ENCODE measurements around the gene SMG6.
"Not testable (repeated sequence)": the region's sequence is repeated elsewhere in the genome, so short reads cannot be mapped to it uniquely, and the experiment has no call there.

The SMG6 gene

DNA sequence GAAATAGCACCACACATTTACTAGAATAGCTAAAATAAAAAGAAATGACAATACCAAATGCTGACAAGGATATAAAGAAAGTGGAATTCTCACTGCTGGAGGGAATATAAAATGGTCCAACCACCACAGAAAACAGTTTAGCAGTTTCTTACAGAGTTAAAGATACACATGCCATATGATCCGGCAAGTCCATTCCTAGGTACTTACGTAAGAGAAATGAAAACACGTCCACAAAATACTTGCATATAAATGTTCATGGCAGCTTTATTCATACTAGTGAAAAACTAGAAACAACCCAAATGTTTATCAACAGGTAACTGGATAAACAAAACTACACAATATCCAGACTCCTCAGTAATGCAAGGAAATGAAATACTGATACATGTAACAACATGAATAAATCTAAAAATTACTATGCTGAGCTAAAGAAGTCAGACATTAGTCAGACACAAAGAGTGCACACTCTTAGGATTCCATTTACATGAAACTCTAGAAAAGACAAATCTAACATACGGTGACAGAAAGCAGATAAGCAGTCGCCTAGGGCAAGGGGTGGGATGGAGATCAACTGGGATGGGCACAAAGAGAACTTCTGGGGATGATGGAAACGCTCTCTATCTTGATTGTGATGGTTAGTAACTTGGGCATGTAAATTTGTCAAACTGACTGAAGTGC, 76.4 kb downstream of the SMG6 start:
- no peak for DNase-seq

DNA sequence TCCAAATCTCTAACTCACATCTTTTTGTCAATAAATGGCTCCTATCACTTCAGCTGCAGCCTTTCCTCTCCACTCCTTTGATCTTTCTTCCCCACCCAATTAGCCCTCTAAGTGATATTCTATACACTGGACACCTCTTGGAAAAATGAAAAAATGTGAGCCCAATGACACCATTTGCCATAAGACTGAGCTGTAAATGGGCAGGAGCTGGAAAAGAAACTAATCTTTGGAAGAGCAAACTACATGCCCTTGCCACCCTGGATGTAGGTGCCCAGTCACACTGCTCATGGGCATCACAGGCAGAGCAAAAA, 80.0 kb downstream of the SMG6 start:
- no peak for DNase-seq

DNA sequence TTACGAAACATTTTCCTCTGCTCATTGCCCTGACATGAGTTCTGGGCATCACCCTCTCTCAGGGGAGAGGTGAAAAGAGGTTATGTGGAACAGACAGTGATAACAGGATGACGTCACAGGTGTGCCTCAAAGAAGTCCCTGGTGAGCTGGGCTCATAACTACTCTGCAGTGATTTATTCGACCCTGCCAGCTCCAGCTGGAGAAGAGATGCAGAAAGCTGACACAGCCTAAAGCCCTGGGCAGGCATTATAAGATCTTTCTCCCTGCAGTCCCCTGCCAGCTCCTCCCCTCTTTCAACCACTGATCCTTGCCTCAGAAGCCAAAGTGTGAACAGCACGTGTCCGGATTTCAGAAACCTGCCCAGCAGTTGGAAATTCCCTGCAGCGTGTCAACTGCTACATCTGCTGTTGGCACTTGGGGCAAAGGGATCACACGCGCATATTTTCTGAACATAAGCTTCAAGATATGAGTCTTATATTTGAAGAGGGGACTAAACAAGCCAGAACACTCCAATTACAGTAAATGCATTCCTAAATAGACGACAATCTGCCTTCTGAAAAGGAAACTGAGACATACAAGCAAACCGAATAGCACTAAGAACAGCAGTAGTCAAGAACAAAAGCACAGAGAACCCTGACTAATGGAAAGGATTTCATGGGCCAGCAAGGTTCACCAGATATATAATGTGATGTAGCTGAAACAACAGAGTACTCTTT, 80.5 kb downstream of the SMG6 start:
- peak; percentile 54 for DNase-seq

DNA sequence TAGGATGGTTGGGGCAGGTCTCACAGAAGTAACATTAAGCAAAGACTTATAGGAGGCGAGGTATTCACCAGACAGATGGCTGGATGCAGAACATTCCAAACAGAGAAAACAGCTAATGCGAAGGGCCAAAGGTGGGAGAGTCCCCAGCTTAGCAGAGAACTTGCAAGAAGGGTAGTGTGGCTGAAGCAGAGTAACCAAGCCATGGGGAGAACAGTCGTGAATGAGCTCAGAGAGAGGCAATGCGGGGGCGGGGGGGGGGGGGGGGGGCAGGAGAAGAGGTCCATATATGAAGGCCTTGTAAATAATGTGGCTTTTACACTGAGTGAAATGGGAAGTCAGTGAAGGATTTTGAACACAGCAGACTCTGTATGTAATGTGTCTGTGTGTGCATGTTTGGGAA, 81.3 kb downstream of the SMG6 start:
- no peak for DNase-seq

DNA sequence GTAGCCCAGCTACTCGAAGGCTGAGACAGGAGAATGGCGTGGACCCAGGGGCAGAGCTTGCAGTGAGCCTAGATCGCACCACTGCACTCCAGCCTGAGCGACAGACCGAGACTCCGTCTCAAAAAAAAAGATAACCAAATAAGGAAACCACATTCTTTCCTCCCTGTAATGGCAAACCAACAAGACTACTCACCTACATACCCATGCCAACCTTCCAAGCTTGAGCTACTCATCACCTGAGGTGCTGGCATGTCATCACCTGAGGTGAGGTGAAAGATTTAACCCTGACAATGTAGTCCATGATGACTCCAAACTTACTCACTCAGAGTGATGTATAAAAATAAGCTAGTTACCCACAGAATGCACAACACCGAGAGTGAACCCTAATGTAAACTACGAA, 85.2 kb downstream of the SMG6 start:
- no peak for DNase-seq

GRCh38 chr17:2215616-2216364, 87.8 kb downstream of the SMG6 start:
- peak; percentile 58 for DNase-seq

- no peak for DNase-seq
Measured at GRCh38 chr17:2214929-2215615, 88.5 kb downstream of the SMG6 start.

GRCh38 chr17:2214047-2214928, 89.3 kb downstream of the SMG6 start:
- DNase-seq: no peak

DNA sequence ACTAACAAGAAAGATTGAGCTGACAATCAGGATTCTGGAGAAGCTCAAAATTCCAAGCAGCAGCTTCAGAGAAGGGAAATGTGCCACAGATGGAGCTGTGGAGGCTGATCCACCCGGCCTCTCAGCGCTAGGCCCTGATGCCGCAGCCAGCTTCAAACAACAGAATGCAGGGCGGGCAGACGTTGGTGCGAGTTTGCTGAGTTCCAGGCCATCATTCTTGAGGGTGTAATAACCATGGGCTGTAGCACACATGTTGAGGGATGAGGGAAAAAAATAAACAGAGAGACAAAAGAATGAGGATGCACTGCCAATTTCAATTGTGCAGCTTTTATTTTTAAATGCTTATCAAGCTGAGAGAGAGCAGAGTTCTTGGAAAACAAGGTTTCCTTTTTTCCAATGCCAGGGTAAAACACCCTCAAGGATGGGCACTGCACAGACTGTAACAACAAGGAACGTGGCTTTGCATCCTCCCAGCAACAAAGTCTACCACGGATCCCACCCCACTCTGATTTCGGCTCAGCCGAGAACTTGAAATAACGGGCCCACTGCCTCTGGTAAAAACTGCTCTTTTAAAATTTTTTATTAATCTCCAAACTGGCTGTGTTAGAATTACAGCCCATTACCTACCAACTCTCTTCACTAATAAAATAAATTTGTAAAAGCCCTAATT, 90.2 kb downstream of the SMG6 start:
- DNase-seq: no peak

DNA sequence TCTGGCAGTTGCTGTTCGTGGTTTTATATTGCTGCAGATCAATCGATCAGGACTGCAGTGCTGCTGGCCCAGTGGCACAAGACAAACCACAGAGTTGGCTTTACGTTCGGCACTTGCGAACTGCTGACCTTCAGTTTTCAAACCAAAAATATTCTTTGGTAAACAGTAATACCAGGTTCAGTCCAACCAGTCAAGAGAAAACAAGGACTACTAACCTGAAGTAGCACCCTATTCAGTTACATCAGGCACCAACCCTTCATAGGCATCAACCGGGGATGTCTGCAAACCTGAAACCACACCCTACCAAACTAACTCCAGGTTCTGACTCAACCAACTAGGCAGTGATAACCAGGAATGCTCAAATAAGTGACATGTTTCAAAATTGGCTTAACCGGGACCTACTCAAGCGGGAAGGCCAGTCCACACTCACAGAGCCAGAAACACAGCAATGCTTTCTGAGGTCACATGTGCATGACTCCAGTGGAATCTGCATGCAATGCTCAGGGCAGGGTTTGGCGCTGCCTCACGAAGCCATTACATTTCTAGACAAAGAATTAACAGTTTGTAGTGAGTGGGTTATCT, 91.1 kb downstream of the SMG6 start:
- no peak for DNase-seq

- no peak for DNase-seq
Measured at GRCh38 chr17:2211661-2212399, 91.8 kb downstream of the SMG6 start.

GRCh38 chr17:2210726-2211125, 92.9 kb downstream of the SMG6 start:
- DNase-seq: no peak

DNA sequence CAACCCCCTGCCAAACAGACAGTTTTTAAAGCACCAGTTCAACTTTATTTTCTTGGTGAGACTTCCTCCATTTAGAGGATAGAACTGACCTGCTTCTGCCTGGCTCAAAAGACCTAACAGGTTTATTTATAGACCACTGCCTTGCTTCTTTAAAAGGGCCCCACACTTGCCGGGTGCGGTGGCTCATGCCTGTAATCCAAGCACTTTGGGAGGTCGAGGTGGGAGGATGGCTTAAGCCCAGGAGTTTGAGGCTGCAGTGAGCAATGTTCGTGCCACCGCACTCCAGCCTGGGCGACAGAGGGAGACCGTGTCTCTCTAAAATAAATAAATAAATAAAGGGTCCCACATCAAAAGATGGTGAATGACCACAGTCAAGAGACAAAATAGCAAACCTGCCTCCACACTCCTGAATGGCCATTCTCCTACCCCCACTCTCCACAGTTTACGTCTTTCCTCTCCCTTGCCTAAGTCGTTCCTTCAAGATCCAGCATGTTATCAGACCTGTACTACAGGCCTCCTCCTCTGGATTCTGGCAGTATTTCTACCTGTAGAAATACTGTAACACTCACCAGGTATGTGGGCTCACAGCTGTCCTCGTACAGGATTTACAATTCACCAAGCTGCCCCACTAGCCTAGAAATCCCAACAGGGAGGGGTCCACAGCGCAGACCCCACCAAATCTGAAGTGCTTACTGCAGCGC, 95.6 kb downstream of the SMG6 start:
- no peak for DNase-seq

- no peak for DNase-seq
Measured at GRCh38 chr17:2204393-2204792, 99.2 kb downstream of the SMG6 start.

- DNase-seq: no peak
Measured at GRCh38 chr17:2203818-2204217, 99.8 kb downstream of the SMG6 start.

- DNase-seq: no peak
Measured at GRCh38 chr17:2202996-2203575, 100.5 kb downstream of the SMG6 start.

GRCh38 chr17:2202302-2202995, 101.1 kb downstream of the SMG6 start:
- DNase-seq: no peak

DNA sequence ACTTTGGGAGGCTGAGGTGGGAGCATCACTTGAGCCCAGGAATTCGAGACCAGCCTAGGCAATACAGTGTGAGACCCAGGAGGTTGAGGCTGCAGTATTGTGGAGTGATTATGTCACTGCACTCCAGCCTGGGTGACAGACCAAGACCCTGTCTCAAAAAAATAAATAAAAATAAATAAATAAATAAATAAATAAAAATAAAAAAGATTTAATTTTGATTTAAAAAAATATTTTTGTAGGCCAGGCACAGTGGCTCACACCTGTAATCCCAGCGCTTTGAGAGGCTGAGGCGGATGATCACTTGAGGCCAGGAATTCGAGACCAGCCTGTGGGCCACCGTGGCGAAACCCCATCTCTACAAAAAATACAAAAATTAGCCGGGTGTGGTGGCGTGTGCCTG, 104.2 kb downstream of the SMG6 start:
- not testable (repeated sequence) for DNase-seq

GRCh38 chr17:2198927-2199326, 104.7 kb downstream of the SMG6 start:
- no peak for DNase-seq
